Mesendoderm (in vitro differentiated cells): ENCODE measurements around the gene MEP1B. TPM values are rescaled to one million over a fixed set of nuclear protein-coding genes. Genes with fewer than 3 reads are reported as not detected.

ENCODE experiments used
- DNase-seq: peaks from one replicate; pipeline ENCODE4 v3.0.0; 2013
- H2AK5ac ChIP-seq: 2 replicates; pipeline ENCODE4 v1.6.1; 2013; ENCODE audit warnings: low read length, inconsistent platforms
- H2BK120ac ChIP-seq: 2 replicates; pipeline ENCODE4 v1.6.1; 2013; ENCODE audit warnings: low read depth, mild to moderate bottlenecking, low read length, moderate library complexity, mixed read lengths
- H2BK15ac ChIP-seq: replicated peaks from 2 replicates; pipeline ENCODE4 v1.6.1; 2013; ENCODE audit warnings: low read depth, mild to moderate bottlenecking, moderate library complexity
- H2BK5ac ChIP-seq: 2 replicates; pipeline ENCODE4 v1.6.1; 2013; ENCODE audit warnings: low read length, inconsistent platforms
- H3K18ac ChIP-seq: 2 replicates; pipeline ENCODE4 v1.6.1; 2013; ENCODE audit warnings: mild to moderate bottlenecking, low read length, mixed read lengths
- H3K23ac ChIP-seq: one replicate; pipeline ENCODE4 v1.6.1; 2013; ENCODE audit warnings: low read length
- H3K27ac ChIP-seq: 2 replicates; pipeline ENCODE4 v1.5.1; 2013; ENCODE audit warnings: low read depth, mild to moderate bottlenecking, inconsistent platforms, low read length, moderate library complexity
- H3K27me3 ChIP-seq: 2 replicates; pipeline ENCODE4 v1.6.1; 2013; ENCODE audit warnings: low read length, control low read depth, mild to moderate bottlenecking, inconsistent platforms; ENCODE audit not compliant: insufficient read depth, poor library complexity
- H3K36me3 ChIP-seq: 2 replicates; pipeline ENCODE4 v1.6.1; 2013; ENCODE audit warnings: low read length, inconsistent platforms; ENCODE audit not compliant: control insufficient read depth, insufficient read depth
- H3K4ac ChIP-seq: one replicate; pipeline ENCODE4 v1.6.1; 2013; ENCODE audit warnings: low read depth, mild to moderate bottlenecking, low read length, moderate library complexity
- H3K4me1 ChIP-seq: 2 replicates; pipeline ENCODE4 v1.6.1; 2013; ENCODE audit warnings: low read depth, low read length, inconsistent platforms; ENCODE audit not compliant: control insufficient read depth
- H3K4me2 ChIP-seq: 2 replicates; pipeline ENCODE4 v1.6.1; 2013; ENCODE audit warnings: low read length
- H3K4me3 ChIP-seq: 2 replicates; pipeline ENCODE4 v1.5.1; 2013; ENCODE audit warnings: mild to moderate bottlenecking, low read length
- H3K56ac ChIP-seq: one replicate; pipeline ENCODE4 v1.6.1; 2013; ENCODE audit warnings: low read length
- H3K79me1 ChIP-seq: 2 replicates; pipeline ENCODE4 v1.6.1; 2013; ENCODE audit warnings: low read length, inconsistent platforms
- H3K79me2 ChIP-seq: 2 replicates; pipeline ENCODE4 v1.6.1; 2013; ENCODE audit warnings: mild to moderate bottlenecking, low read length; ENCODE audit not compliant: control insufficient read depth, insufficient read depth
- H3K9ac ChIP-seq: 2 replicates; pipeline ENCODE4 v1.6.1; 2013; ENCODE audit warnings: low read length, inconsistent platforms
- H4K5ac ChIP-seq: one replicate; pipeline ENCODE4 v1.6.1; 2013; ENCODE audit warnings: low read length
- H4K8ac ChIP-seq: one replicate; pipeline ENCODE4 v1.6.1; 2013; ENCODE audit warnings: low read depth, mild to moderate bottlenecking, control low read depth, low read length, moderate library complexity
- WGBS: extraction: QIAGEN DNeasy Blood & Tissue Kit; methylation state at CpG from one replicate; pipeline ENCODE4 v1.1.7; 2013; ENCODE audit warnings: low lambda C conversion rate, missing lambda C conversion rate; ENCODE audit not compliant: insufficient coverage; ENCODE audit errors: extremely low coverage; 5-methylcytosine and 5-hydroxymethylcytosine counted together
- polyA plus RNA-seq, 2 experiments: library from polyadenylated mRNA; stranded (reverse); fragments of 200-250 nt; gene quantifications; one replicate each; pipeline ENCODE4 v1.2.3, GENCODE V29; 2013

The MEP1B gene
- polyA plus RNA-seq (2013, experiment 1 of 2), result 0.03 TPM
- polyA plus RNA-seq (2013, experiment 2 of 2), result not detected

DNA sequence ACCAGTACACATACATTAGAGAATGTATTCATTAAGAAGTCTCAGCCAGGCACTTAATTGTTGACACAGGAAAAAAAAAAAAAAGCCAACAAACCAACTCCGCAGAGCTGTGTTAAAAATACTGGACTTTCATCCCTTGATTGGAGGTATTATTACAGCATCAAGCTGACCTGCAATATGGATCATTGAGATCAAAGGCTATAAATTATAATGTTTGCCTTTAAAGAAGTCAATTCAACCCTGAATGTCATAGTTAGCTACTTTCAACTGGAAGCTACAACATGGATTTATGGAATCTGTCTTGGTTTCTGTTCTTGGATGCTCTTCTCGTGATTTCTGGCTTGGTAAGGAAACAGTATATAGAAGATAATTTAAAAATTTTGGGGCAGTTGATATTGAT, at the start of gene MEP1B:
Gene MEP1B, plus strand, starts transcription at position 250 of the 400 bp plus-strand sequence. Its CDS starts 32 bp downstream, at position 282.
- Histone ChIP-seq H3K56ac (no peak within 1 kb of the TSS), H3K18ac (no peak within 1 kb of the TSS), H2BK15ac (no peak within 1 kb of the TSS), H3K36me3 (no peaks in the 10 kb centered on the region), H4K5ac (no peak within 1 kb of the TSS), H2BK5ac (no peak within 1 kb of the TSS), H3K79me1 (no peaks in the 10 kb centered on the region), H3K27ac (no peak within 1 kb of the TSS), H4K8ac (no peak within 1 kb of the TSS), H2BK120ac (no peak within 1 kb of the TSS), H3K79me2 (no peaks in the 10 kb centered on the region), H3K27me3 (no peaks in the 10 kb centered on the region), H3K4me3 (no peak within 1 kb of the TSS), H3K23ac (no peak within 1 kb of the TSS), H3K4ac (no peak within 1 kb of the TSS), H3K4me2 (no peak within 1 kb of the TSS), H3K9ac (no peak within 1 kb of the TSS), H2AK5ac (no peak within 1 kb of the TSS), H3K4me1 (no peaks in the 10 kb centered on the region)
- no peak for DNase-seq
- WGBS, result no CpG with 5 or more reads among the region's 2 CpGs

DNA sequence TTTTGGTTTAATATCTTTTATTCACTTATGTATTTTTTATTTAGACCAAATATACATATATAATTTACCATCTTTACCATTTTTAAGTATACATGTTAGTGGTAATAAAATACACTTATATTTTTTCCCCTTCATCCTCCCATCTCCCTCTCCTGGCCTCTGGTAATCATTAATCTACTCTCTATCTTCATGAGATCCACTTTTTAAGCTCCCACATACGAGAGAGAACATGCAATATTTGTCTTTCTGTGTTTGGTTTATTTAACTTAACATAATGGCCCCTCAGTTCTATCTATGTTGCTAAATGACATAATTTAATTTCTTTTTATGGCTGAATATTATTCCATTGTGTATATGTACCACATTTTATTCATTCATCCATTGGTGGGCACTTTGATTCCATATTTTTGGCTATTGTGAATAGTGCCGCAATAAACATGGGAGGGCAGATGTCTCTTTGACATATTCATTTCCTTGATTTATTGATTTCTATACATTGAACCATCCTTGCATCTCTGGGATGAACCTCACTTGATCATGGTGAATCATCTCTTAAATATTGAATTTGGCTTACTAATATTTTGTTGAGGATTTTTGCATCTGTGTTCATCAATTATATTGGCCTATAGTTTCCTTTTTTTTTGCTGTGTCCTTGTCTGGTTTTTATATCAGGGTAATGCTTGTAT, 41.5 kb upstream of the MEP1B start:
- WGBS, result no CpG with 5 or more reads among the region's 2 CpGs
- Histone ChIP-seq H3K79me1 (no peaks in the 10 kb centered on the region), H3K4me3 (no peak overlapping the region), H2AK5ac (no peak overlapping the region), H4K8ac (no peak overlapping the region), H2BK15ac (no peak overlapping the region), H3K27ac (no peak overlapping the region), H3K79me2 (no peaks in the 10 kb centered on the region), H3K9ac (no peak overlapping the region), H3K4me2 (no peak overlapping the region), H4K5ac (no peak overlapping the region), H3K18ac (no peak overlapping the region), H3K27me3 (no peaks in the 10 kb centered on the region), H2BK120ac (no peak overlapping the region), H2BK5ac (no peak overlapping the region), H3K4ac (no peak overlapping the region), H3K23ac (no peak overlapping the region), H3K4me1 (no peaks in the 10 kb centered on the region), H3K56ac (no peak overlapping the region), H3K36me3 (no peaks in the 10 kb centered on the region)
- DNase-seq, result no peak

DNA sequence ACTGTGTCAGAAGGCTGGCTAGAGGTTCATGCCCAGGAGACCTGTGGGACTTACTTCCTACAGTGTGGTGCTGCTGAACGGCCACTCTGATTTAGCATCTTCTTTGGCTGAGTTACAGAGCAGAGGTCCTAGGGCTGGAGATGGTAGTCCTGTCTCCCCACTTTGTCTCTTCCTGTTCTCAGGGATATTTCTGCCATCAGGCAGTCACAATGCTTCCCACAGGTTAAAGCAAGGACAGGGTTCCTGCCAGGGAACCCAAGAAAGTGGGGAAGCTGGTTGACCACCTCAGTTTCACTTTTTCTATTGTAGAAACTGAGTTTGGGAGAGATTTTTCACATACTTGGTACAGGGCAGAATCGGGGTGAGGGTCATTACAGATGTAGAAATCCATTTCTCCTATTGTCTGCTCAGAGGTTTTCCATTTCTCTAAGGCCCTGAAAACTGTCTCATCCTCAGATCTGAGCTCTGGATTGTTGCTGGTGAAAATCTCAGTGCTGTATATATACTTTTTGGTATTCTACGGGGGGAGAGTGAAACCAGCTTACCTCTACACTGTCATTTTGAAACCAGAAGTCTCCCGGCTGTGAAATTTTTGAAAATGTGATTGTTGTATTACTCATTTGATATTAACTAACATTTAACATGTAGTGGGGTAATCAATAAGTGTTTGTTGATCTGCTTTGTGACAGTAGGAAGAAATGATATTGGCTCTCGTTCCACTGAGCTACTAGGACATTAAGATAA, 37.0 kb upstream of the MEP1B start:
- H3K27ac ChIP-seq, result no peak overlapping the region
- no peaks in the 10 kb centered on the region for H3K4me1 ChIP-seq
- H3K23ac ChIP-seq, result no peak overlapping the region
- no peak overlapping the region for H2BK15ac ChIP-seq
- H4K8ac ChIP-seq, result no peak overlapping the region
- H4K5ac ChIP-seq, result no peak overlapping the region
- no peak overlapping the region for H3K4ac ChIP-seq
- H3K79me1 ChIP-seq, result no peaks in the 10 kb centered on the region
- no peak overlapping the region for H2BK120ac ChIP-seq
- H3K56ac ChIP-seq, result no peak overlapping the region
- no peak overlapping the region for H2BK5ac ChIP-seq
- no peak overlapping the region for H3K4me3 ChIP-seq
- H3K18ac ChIP-seq, result no peak overlapping the region
- H2AK5ac ChIP-seq, result no peak overlapping the region
- no peaks in the 10 kb centered on the region for H3K79me2 ChIP-seq
- H3K4me2 ChIP-seq, result no peak overlapping the region
- no CpG with 5 or more reads among the region's 5 CpGs for WGBS
- H3K36me3 ChIP-seq, result no peaks in the 10 kb centered on the region
- H3K9ac ChIP-seq, result no peak overlapping the region
- DNase-seq, result no peak
- H3K27me3 ChIP-seq, result no peaks in the 10 kb centered on the region

DNA sequence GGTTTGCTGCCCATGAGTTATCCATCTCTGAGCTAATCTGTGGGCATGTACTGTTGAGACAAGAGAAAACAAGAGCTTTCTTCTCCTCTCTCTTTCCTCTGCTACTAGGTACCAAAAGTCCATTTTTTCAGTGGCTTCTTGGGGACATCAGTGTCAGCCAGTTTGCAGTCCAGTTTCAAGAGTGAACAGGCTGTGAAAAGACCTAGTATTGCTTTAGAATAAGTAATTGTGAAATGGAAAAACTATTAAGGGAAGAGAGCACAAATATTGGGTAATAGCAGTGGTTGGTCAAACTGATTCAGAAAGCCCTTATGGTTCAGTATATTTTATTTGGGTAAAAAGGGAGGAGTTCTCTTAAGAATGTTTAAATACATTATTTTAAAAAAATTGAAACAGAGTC, 33.0 kb upstream of the MEP1B start:
- H3K9ac ChIP-seq, result no peak overlapping the region
- no peak overlapping the region for H3K4ac ChIP-seq
- no peak overlapping the region for H2BK15ac ChIP-seq
- H4K8ac ChIP-seq, result no peak overlapping the region
- no peak overlapping the region for H3K4me2 ChIP-seq
- H2BK5ac ChIP-seq, result no peak overlapping the region
- no peak overlapping the region for H3K4me3 ChIP-seq
- H3K36me3 ChIP-seq, result no peaks in the 10 kb centered on the region
- no peak overlapping the region for H3K23ac ChIP-seq
- H2BK120ac ChIP-seq, result no peak overlapping the region
- no peaks in the 10 kb centered on the region for H3K79me2 ChIP-seq
- H2AK5ac ChIP-seq, result no peak overlapping the region
- H4K5ac ChIP-seq, result no peak overlapping the region
- no peak for DNase-seq
- no peak overlapping the region for H3K18ac ChIP-seq
- no peaks in the 10 kb centered on the region for H3K4me1 ChIP-seq
- H3K56ac ChIP-seq, result no peak overlapping the region
- no peak overlapping the region for H3K27ac ChIP-seq
- H3K27me3 ChIP-seq, result no peaks in the 10 kb centered on the region
- no peaks in the 10 kb centered on the region for H3K79me1 ChIP-seq

DNA sequence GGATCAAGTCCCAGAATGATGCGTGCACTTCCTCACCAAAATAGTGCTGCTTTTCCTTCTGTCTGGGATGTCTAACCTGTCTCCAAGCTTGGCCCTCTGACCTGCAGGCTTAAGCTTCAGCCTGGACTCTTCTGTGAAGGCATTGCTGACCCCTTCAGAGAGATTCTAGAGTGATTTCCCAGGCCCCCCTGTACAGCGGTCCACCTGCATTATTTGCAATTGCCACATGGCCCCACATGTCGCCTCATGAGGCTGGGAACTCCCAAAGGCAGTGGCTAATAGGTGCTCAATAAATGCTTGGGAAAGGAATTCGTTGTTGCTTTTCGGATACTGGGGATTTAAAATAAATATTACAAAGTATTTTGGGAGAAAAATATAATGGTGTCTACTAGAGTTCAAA, 32.3 kb upstream of the MEP1B start:
- no peaks in the 10 kb centered on the region for H3K27me3 ChIP-seq
- no peak overlapping the region for H3K18ac ChIP-seq
- no CpG with 5 or more reads among the region's 5 CpGs for WGBS

More for the DNA sequence above, 32.3 kb upstream of the MEP1B start:
- no peak overlapping the region for H4K5ac ChIP-seq
- H2BK15ac ChIP-seq, result no peak overlapping the region
- H2AK5ac ChIP-seq, result no peak overlapping the region
- no peak overlapping the region for H3K4me3 ChIP-seq
- no peak overlapping the region for H3K27ac ChIP-seq
- H3K36me3 ChIP-seq, result no peaks in the 10 kb centered on the region
- no peak overlapping the region for H4K8ac ChIP-seq
- H3K56ac ChIP-seq, result no peak overlapping the region
- no peak overlapping the region for H3K23ac ChIP-seq
- no peak overlapping the region for H2BK120ac ChIP-seq
- no peak overlapping the region for H3K9ac ChIP-seq
- no peak overlapping the region for H2BK5ac ChIP-seq
- no peaks in the 10 kb centered on the region for H3K79me1 ChIP-seq
- no peaks in the 10 kb centered on the region for H3K4me1 ChIP-seq
- H3K4ac ChIP-seq, result no peak overlapping the region
- no peak overlapping the region for H3K4me2 ChIP-seq
- no peak for DNase-seq
- no peaks in the 10 kb centered on the region for H3K79me2 ChIP-seq
